HG03066 (cell line): ENCODE results near the gene LRRC74B.
"Not testable (repeated sequence)": the region's sequence is repeated elsewhere in the genome, so short reads cannot be mapped to it uniquely, and the experiment has no call there.

Source experiments
- ATAC-seq: cut with Tn5 transposase; IDR thresholded peaks from one replicate; pipeline ENCODE4 v1.9.1; 2021; ENCODE audit warnings: low read depth; ENCODE audit not compliant: unreplicated experiment

The LRRC74B gene

DNA sequence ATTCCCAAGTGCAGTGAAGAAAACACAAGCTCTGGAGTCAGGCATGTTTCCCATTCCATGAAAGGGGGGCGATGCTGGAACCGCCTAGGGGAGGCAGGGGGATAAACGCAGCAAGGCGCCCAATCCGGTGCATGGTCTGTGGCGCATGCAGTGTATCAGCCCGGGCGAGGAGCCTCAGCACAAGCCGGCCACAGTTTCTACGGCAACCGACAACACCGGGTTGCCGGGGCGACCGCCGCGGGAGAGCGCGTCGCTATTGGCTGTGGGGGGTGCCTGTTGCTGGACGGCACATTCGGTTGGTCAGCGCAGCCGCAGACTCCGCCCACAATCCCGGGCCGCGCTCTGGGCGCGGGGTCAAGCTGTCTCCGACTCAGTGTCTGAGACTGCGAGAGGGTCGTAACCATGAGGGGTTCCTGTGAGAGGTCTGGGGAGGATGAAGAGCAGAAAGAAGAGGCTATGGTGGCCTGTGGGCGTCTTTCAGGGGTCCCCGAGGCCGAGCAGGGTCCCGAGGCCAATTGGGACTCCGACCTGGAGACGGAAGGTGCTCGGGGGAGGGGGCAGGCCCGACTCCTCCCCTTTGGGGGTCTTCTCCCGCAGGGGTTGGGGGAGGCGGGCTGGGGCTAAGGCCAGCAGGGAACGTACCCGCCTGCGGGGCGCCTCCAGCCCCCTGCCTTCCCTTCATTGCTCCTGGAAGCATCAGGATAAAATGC is at the start of gene LRRC74B:
Gene LRRC74B, plus strand, starts transcription at position 362 of the 710 bp plus-strand sequence. Its CDS starts 41 bp downstream, at position 403.
- ATAC-seq, result no peak

DNA sequence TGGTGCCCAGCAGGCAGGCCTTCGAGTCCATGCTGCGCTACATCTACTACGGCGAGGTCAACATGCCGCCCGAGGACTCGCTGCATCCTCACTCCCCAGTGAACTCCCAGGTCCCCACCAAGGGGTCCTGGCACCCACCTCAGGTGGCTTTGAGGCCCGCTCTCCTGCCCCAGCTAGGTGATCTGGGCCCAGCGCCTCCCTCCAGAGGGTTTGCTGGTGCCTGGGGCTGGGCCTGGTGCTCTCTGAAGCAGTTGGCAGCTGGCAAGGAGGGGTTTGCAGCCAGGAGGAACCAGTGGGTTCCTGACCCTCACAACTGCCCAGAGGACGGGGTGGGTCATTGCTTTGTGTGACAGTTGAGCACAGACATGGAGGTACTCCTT is 49.7 kb upstream of the LRRC74B start:
- no peak for ATAC-seq

GRCh38 chr22:20996598-20997535 is 48.9 kb upstream of the LRRC74B start:
- no peak for ATAC-seq

DNA sequence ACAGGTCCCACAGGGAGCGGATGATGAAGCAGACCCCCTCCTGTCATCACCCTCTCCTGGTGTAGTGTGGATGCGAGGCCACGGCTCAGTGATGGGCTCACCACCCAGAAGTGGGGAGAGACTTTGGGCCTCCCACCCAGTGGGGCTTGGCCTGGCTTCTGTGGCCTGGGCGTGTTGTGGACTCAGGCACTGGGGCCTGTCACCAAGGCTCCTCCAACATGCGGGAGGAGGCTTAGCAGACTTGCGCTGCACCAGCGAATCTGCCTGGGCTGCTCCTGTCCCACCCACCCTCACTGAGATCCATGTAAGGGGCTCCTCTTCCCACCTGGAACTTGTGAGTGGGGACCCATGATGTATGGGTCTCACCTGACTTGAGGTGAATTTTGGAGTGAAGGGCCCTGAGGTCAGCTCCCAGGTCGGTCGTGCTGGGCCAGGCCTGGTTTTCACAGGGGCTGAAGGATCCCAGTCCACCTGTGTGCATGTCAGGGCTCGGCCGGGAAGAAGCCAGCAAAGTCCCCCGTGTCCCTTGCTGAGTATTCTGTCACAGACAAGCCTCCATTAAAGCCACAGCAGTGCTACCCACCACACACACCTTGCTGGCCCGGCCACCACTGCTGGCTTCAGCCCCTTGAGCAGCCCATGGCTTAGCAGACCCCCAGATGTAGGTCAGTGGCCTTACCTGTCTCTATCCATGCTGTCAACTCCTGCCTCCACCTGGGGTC is 48.0 kb upstream of the LRRC74B start:
- no peak for ATAC-seq

DNA sequence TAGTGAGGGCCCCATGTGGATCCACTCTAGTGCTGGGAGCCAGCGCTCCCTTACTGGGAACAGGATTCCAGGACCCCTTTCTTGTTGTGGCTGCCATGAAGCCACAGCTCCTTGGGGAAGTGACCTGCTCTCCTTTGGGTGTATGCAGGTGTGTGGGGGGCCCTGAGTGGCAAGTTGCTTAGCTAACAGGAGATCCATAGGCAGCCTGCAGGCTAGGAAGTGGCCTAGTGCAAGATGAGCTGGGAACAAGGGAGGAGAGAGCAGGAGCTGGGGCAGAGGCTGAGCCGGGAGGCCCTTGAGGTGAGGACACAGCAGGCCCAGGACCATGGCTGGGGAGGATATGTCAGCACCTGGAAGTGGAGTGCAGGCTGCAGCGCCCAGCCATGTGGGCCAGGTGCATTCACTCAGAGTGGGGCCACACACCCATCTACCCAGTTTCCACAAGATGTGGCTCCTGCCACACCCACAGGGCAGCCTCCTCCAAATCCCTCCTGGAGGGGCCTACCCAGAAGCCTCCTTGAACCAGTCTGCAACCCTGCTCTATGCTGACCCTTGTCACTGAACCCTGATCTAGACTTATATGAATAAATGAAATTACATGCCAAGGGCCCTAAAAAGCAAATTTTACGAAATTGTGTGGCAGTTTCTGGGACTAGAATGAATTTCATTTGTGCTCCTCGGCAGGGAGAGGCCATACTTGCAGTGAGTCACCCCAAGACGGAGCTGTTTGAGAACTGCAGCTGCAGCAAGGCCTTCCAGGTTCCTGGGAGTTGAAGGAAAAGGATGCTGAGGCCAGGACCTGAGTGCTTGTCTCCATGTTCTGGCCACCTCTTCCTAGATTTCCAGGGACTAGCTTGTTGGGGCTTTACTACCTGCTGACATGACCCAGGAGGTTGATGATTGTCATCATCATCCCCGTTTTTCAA is 47.1 kb upstream of the LRRC74B start:
- no peak for ATAC-seq

- no peak for ATAC-seq
Observed at GRCh38 chr22:20999350-21000206, 46.2 kb upstream of the LRRC74B start.

GRCh38 chr22:21000207-21000986 is 45.3 kb upstream of the LRRC74B start:
- no peak for ATAC-seq

- no peak for ATAC-seq
Observed at GRCh38 chr22:21000987-21001600, 44.7 kb upstream of the LRRC74B start.

- ATAC-seq, result peak; percentile 84
Observed at GRCh38 chr22:21001601-21002325, 44.0 kb upstream of the LRRC74B start, which contains the start of gene THAP7. TSS of gene THAP7 (minus strand) at chr22:21002118. CDS start at chr22:21001911, 207 bp downstream.

DNA sequence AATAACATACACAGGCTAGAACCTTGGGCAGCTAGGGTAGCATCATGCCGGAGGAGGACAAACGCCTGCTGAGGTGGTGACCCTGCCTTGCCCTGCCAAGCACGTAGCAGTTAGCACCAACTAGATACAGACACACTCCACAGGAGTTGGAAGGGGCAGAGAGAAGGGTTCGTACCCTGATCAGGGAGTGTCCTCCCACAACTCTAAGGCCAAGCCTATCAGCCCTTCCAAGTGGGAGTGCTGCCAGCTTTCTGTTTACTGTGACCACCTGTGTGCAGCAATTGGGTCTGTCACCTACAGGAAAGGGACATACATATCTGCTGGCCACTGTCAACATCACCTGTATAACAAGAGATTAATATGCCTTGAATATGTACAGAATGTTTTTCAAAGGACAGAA is 42.0 kb upstream of the LRRC74B start:
- no peak for ATAC-seq

DNA sequence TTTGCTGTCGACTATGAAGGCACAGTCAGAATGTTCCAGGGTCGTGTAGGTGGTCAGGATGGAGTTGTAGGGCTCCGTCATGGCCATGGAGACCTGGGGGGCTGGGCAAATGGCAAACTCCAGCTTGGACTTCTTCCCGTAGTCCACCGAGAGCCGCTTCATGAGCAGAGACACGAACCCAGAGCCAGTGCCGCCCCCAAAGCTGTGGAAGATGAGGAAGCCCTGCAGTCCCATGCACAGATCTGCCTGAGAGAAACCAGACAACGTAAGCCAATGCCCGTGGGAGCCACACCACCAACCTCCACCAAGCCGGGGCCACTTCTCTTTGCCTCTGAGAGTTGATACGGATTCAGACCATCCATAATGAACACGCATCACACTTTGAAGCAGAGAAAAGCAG is 36.5 kb upstream of the LRRC74B start:
- not testable (repeated sequence) for ATAC-seq

DNA sequence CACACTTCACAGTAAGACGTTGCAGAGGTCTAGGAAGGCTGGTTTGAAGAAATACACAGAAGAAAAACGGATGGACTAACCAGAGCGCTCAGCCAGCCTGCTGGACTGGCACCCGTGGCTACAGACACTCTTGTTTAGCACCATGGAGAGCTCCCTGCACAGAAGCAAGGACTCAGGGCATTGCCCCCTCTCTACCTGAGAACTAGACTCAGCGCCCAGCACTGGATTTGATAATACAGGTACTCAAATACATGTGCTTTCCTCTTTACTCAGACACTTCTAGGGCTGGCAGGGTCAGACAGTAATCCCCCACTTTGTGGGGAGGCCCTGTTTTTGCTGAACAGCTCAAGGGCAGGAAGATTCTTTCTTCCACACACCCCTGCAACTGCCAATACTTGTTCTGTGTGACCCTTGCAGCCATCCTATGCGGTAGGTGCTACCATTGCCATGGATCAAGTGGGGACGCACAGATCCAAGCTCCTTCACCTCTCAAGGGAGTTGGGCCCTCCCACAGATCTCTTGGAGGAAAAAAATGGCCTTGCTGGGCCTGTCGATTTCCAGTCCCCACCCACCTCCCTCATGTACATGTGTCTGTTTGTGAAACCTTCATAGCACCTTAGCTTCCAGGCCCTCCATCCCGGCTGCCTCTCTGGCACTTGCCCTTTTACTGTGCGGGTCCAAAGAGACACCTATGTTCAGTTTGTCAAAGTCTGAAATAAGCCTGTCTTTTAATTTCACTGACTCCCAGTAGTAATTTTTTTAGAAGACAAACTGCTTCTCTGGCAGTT is 35.9 kb upstream of the LRRC74B start:
- no peak for ATAC-seq

GRCh38 chr22:21010426-21011113 is 35.2 kb upstream of the LRRC74B start:
- no peak for ATAC-seq

GRCh38 chr22:21012446-21013407 is 33.0 kb upstream of the LRRC74B start:
- no peak for ATAC-seq
